ENCODE data around the gene FLNB.
"Not testable (repeated sequence)": the region's sequence is repeated elsewhere in the genome, so short reads cannot be mapped to it uniquely, and the experiment has no call there.

FLNB gene

DNA sequence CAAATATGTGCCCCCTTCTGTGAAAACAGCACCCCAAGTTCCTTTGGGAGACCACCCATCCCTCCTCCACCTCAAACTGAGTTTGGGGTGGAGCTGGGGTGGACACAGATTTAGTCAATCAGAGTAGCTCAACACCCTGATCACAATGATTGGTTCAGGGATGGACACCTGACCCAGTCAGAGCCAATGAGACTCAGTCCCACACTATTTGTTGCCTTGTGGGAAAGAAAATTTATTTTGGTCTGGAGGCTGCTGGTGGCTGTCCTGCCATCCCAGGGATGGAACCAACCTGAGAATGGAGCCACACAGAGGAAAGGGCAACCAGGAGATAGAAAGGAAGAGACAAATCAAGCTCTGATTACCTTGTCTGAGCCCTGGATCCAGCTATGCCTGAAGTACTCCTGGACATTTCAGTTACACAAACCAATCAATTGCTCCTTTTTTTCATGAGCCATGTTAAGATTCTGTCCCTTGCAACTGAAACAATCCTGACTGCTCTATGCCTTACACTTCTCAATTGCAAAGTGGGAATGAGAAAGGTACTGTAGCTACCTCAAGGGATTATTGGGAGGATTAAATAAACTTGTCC, 192.0 kb downstream of the FLNB start:
- DNase-seq (ENCODE audit: low spot score): no peak
- TF ChIP-seq, protein P1, sequence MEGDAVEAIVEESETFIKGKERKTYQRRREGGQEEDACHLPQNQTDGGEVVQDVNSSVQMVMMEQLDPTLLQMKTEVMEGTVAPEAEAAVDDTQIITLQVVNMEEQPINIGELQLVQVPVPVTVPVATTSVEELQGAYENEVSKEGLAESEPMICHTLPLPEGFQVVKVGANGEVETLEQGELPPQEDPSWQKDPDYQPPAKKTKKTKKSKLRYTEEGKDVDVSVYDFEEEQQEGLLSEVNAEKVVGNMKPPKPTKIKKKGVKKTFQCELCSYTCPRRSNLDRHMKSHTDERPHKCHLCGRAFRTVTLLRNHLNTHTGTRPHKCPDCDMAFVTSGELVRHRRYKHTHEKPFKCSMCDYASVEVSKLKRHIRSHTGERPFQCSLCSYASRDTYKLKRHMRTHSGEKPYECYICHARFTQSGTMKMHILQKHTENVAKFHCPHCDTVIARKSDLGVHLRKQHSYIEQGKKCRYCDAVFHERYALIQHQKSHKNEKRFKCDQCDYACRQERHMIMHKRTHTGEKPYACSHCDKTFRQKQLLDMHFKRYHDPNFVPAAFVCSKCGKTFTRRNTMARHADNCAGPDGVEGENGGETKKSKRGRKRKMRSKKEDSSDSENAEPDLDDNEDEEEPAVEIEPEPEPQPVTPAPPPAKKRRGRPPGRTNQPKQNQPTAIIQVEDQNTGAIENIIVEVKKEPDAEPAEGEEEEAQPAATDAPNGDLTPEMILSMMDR (IDR thresholded peaks at IDR 0.05; ENCODE audit: extremely low read depth, insufficient read depth, missing control alignments): no peak
- in situ Hi-C loops (cut with MboI; ENCODE audit: low pct_unique_long_range_greater_than_20kb, low sequenced_read_pairs, unreplicated experiment): no loop called here

DNA sequence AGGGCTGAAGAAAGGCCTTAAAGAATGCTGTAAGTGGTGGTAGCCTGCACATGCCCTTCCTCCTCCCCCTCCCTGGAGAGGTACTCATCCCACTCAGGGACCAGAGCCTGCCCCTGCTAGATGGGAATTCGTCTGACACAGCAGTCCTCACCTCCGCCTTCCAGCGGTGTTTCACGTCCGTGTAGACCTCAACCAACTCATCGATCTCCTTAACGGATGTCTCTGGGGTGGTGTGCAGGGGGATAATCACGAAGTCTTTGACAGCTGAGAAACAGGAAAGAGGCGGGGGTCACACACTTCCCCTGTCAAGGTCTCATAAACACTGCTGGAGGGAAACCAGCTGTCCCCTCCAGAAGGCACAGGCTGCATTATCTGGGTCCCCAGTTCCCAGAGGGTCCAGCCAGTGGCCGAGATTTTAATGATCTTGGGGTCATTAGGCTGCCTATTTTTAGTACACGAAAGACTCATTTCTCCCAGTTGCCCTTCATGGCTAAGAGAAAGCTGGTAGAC, 192.7 kb downstream of the FLNB start:
- in situ Hi-C loops (cut with MboI; ENCODE audit: low pct_unique_long_range_greater_than_20kb, low sequenced_read_pairs, unreplicated experiment): no loop called here
- no peak for DNase-seq (ENCODE audit: low spot score)
- TF ChIP-seq, protein P1 (IDR thresholded peaks at IDR 0.05; ENCODE audit: extremely low read depth, insufficient read depth, missing control alignments): no peak

DNA sequence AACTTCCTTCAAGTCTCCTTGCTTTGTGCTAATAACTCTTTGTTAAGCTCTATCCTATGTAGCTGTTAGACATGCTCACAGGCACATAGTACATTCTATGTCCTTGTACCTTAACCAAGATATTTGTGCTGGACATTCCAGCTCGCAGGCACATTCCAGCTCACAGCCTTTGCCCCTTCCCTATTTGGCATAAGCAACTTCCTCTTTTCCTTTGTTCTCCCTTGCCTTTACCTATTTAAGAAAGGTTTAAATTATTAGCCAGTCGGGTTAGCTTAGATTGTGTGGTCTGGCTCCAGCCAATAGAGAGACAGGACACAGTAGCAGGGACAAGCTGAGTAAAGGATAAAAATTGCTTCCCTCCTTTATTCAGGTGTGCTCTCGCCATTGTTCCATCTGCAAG, 193.2 kb downstream of the FLNB start:
- in situ Hi-C loops (cut with MboI; ENCODE audit: low pct_unique_long_range_greater_than_20kb, low sequenced_read_pairs, unreplicated experiment); DNase-seq (ENCODE audit: low spot score): not testable (repeated sequence)

DNA sequence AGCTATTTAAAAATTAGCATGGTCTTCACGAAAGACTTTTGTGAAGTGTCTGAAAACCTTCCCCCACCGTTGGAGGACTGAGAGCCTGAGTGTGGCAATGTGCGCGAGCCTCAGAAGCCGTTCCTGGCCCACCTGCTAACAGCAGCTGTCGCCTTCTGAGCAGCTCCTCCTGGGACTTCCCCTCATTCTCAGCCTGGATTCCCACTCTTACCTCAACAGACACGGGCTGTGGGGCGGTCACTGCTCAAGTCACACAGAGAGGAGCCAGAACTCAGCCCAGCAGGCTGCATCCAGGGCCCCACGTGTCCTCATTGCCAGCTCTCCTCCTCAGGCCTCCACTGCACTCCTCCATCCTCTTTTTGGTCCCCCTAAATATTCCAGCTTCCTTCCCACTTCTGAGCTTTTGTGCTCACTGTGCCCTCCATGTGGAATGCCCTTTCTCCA, 194.7 kb downstream of the FLNB start:
- TF ChIP-seq, protein P1 (IDR thresholded peaks at IDR 0.05; ENCODE audit: extremely low read depth, insufficient read depth, missing control alignments): no peak
- in situ Hi-C loops (cut with MboI; ENCODE audit: low pct_unique_long_range_greater_than_20kb, low sequenced_read_pairs, unreplicated experiment): no loop called here
- DNase-seq (ENCODE audit: low spot score): no peak

DNA sequence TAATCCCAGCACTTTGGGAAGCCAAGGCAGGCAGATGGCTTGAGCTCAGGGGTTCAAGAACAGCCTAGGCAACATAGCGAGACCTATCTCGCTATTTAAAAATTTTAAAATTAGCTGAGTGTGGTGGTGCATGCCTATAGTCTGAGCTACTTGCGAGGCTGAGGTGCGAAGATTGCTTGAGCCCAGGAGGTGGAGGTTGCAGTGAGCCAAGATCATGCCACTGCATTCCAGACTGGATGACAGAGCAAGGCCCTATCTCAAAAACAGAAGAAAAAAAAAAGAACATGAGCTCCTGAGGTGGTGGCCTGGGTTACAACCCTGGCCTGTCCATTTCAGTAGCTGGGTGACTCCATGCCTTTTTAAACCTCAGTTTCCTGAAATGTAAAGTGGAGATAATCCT, 195.3 kb downstream of the FLNB start:
- in situ Hi-C loops (cut with MboI; ENCODE audit: low pct_unique_long_range_greater_than_20kb, low sequenced_read_pairs, unreplicated experiment): no loop called here
- no peak for DNase-seq (ENCODE audit: low spot score)
- TF ChIP-seq, protein P1 (IDR thresholded peaks at IDR 0.05; ENCODE audit: extremely low read depth, insufficient read depth, missing control alignments): no peak

DNA sequence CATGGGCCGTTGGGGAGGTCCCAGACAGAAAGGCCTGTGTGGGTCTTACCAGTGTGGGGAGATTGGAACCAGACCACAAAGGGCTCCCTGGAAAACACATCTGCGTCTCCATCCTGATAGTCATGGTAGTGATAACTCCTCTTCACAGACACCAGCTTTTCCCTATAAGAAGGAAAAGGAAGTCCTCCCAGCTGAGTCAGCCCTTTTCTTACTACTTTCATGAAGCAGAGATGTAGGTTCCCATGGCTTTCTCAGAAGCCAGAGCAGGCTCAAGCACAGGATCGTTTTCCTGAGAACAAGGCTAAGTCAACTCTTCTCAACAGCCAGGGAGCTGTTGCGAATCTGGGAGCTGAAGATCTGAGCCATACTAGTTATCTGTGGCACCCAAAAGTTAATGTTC, 196.5 kb downstream of the FLNB start:
- in situ Hi-C loops (cut with MboI; ENCODE audit: low pct_unique_long_range_greater_than_20kb, low sequenced_read_pairs, unreplicated experiment): no loop called here
- DNase-seq (ENCODE audit: low spot score): no peak
- TF ChIP-seq, protein P1 (IDR thresholded peaks at IDR 0.05; ENCODE audit: extremely low read depth, insufficient read depth, missing control alignments): no peak

DNA sequence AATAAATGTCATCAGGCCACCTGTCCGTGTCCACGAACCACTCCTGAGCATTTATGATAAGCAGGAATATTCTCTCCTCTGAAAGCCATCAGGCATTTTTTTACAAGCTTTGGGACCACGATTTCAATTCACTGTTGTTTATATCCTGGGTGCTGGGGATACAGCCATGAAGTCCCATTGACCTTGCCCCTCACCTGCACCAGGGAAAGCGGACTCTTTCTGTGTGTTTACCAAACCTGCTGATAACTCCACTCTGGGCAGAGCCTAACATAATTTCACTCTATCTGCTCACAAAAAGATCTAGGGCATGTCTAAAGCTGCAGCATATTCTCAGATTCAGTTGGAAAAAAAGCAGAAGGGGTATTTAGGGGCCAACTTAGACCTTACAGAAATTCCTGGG, 197.8 kb downstream of the FLNB start:
- TF ChIP-seq, protein P1 (IDR thresholded peaks at IDR 0.05; ENCODE audit: extremely low read depth, insufficient read depth, missing control alignments): no peak
- no peak for DNase-seq (ENCODE audit: low spot score)
- in situ Hi-C loops (cut with MboI; ENCODE audit: low pct_unique_long_range_greater_than_20kb, low sequenced_read_pairs, unreplicated experiment): no loop called here
